HG03103 (cell line): ENCODE results near the gene VWA1.
"Not testable (repeated sequence)": the region's sequence is repeated elsewhere in the genome, so short reads cannot be mapped to it uniquely, and the experiment has no call there.

ENCODE experiments used
- ATAC-seq: cut with Tn5 transposase; IDR thresholded peaks from one replicate; pipeline ENCODE4 v1.9.1; 2021; ENCODE audit warnings: low read depth; ENCODE audit not compliant: unreplicated experiment

Gene VWA1

DNA sequence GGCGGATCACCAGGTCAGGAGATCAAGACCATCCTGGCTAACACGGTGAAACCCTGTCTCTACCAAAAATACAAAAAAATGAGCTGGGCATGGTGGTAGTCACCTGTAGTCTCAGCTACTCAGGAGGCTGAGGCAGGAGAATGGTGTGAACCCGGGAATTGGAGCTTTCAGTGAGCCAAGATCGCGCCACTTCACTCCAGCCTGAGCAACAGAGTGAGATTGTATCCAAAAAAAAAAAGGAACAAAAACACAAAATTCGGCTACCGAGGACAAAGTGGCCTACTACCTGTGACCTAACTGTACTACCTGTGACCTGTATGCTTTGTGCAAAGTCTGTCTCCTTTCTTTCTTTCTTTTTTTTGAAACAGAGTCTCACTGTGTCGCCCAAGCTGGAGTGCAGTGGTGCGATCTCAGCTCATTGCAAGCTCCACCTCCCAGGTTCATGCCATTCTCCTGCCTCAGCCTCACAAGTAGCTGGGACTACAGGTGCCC, 32.5 kb upstream of the VWA1 start:
- ATAC-seq: not testable (repeated sequence)

GRCh38 chr1:1403653-1404052, 31.8 kb upstream of the VWA1 start:
- no peak for ATAC-seq

GRCh38 chr1:1406101-1406820, 29.2 kb upstream of the VWA1 start:
- ATAC-seq: no peak

- ATAC-seq: peak; percentile 83
Observed at GRCh38 chr1:1406821-1407635, 28.5 kb upstream of the VWA1 start, which contains the start of gene MRPL20. Gene MRPL20 (minus strand): TSS chr1:1407293. CDS start chr1:1407217, 76 bp downstream.

- peak; percentile 12 for ATAC-seq
Observed at GRCh38 chr1:1407636-1408318, 27.7 kb upstream of the VWA1 start.

DNA sequence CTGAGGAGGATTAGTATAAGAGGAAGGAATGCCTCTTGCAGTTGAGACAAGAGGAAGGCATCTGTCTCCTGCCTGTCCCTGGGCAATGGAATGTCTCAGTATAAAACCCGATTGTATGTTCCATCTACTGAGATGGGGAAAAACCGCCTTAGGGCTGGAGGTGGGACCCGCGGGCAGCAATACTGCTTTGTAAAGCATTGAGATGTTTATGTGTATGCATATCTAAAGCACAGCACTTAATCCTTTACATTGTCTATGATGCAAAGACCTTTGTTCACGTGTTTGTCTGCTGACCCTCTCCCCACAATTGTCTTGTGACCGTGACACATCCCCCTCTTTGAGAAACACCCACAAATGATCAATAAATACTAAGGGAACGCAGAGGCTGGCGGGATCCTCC, 25.3 kb upstream of the VWA1 start:
- not testable (repeated sequence) for ATAC-seq

- no peak for ATAC-seq
Observed at GRCh38 chr1:1411626-1412025, 23.9 kb upstream of the VWA1 start.

DNA sequence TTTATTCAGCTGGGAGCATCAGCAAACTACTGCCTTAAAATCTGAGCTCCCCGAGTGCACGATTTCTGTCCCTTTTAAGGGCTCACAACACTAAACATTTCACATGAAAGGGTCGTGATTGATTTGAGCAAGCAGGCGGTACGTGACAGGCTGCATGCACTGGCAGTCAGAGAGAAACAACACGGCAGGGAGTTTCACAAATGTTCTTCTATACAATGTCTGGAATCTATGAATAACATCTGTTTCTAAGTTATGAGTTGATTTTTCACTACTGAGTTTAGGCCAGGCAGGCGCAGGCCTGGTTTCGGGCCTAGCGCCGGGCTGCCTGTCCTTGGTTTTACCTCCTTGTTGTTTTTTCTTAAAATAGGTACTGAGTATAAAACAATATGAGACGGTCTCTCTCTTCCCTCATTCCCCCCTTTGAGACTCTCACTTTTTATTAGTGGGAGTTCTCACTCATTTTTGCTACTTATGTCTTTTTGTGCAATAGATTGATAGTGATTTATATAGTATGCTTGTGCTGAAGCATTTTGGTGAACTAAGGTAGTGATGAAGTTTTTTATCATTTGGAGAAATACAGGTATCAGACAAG, 23.1 kb upstream of the VWA1 start:
- ATAC-seq: not testable (repeated sequence)

- ATAC-seq: no peak
Observed at GRCh38 chr1:1415751-1416150, 19.7 kb upstream of the VWA1 start.

GRCh38 chr1:1417396-1417795, 18.1 kb upstream of the VWA1 start:
- ATAC-seq: not testable (repeated sequence)

GRCh38 chr1:1417825-1418463, 17.5 kb upstream of the VWA1 start:
- ATAC-seq: not testable (repeated sequence)

DNA sequence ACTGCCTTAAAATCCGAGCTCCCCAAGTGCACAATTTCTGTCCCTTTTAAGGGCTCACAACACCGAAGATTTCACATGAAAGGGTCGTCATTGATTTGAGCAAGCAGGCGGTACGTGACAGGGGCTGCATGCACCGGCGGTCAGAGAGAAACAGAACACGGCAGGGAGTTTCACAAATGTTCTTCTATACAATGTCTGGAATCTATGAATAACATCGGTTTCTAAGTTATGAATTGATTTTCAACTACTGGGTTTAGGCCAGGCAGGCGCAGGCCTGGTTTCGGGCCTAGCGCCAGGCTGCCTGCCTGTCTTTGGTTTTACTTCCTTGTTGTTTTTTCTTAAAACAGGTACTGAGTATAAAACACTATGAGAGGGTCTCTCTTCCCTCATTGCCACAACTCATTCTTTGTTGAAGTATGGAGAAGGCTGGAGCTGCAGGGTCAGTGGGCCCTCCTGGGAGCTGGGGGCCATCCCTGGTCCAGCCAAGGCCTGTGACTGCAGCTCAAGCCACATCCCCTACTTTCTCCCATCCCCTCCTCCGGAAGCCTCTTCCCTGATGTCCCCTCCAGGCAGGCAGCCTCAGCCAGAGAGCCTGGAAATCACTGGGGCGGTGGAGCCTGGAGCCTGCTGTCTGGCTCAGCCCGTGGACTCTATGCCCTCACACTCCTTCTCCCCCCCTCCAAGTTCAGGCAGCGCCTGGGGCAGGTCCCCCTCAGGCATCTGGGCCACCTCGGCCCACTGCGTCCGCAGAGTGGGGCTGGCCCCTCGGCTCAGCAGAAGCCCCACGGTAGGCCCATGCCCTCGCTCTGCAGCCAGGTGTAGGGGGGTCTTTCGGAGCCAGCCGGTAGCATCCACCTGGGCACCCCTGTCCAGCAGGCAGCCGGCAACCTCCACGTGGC, 16.8 kb upstream of the VWA1 start:
- no peak for ATAC-seq

- ATAC-seq: no peak
Observed at GRCh38 chr1:1419363-1419812, 16.1 kb upstream of the VWA1 start.

- no peak for ATAC-seq
Observed at GRCh38 chr1:1419813-1420653, 15.5 kb upstream of the VWA1 start.

DNA sequence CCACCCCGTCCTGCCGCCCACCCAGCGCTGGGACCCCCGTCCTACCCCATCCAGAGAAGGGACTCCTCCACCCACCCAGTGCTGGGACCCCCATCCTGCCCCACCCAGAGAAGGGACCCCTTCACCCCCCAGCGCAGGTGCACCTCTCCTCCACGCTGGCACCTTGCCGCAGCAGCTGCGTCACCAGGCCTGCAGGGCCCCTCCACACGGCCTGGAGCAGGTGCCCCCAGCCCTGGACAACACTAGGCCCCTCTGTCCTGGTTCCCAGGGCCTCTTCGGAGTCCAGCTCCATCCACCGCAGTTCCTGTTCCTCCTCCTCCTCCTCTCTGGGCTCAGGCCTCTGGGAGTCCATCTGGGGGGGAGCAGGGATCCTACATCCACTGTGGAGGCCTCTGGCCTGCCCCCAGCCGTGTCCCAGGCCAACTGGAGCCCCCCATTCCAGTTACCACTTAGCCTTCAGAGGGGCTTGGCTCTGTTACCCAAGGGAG, 14.8 kb upstream of the VWA1 start:
- no peak for ATAC-seq

DNA sequence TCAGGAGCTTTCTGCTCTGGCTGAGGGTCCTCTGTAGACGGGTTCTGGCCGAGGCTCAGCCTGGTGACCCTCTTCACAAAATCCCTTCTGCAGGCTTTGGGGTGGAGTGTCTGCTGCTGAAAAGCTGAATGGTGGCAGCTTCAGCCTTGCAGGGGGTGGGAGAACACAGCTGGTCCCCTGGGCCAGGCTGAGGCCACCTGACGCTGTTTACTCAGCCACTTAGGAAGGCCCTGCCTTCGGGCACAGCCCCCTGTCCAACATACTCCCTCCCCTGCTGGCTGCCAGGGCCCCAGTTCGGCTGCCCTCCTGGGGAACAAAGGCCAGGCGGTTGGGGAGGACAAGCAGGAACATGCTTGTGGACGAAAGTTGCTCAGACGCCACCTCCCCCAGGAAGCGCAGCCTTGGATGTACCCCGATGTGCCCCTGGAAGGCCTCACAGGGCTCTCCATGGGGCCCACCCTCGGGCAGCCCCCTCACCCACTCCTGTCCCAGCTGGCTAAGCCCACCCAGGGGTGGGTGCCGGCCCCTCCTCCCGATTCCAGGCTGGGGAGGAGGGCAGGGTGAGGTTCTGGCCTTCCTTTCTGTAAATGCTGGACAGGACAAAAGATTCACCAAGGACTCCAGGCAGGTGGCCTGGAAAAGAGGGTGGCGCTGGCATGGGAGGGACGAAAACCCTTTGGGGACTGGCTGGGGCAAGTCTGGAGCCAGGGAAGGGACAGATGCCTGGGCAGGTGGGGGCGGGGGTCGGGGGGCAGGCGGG, 14.2 kb upstream of the VWA1 start, which contains the start of gene ANKRD65:
ANKRD65 (minus strand) TSS at position 130 of the 760 bp plus-strand sequence. CDS start 271 bp downstream, outside the sequence.
- ATAC-seq: no peak

DNA sequence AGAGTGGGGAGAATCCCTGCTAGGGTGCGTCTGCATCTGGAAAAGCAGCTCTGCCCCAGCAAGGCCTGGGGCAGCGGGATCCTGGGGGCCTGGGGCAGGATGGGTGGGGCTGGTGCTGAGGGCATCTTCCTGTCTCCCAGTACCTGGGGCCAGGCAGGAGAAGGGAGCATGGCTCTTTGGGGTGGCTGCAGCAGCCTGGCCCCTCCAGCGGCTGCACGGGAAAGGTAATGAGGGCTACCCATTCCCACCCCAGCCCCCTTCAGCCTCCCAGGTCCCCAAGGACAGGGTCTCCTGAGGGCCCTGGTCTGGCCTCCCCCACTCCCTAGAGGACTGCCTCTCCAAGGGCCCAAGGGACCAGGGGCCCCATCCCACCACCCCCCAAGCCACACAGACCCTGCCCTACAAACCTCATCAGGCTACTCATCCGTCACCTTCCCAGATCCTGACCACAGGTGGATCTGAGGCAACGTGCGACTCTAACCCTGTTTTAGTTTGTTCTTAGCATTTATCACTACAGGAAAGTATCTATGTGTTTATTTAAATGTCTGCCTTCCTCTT, 13.5 kb upstream of the VWA1 start:
- no peak for ATAC-seq
